HepG2 (cell line): ENCODE data around the gene DAB2IP. TPM values are rescaled to one million over a fixed set of nuclear protein-coding genes. Genes with fewer than 3 reads are reported as not detected.

Experiments used
- CEBPG ChIP-seq: IDR thresholded peaks from 2 replicates; pipeline ENCODE4 v1.6.1; 2016
- EZH2 ChIP-seq: conservative IDR thresholded peaks from 2 replicates; pipeline ENCODE4 v1.6.1; 2012; ENCODE audit warnings: mild to moderate bottlenecking, low read depth, low read length, moderate library complexity
- HDAC6 ChIP-seq: fragments of 200-600 bp; sonication (generic); IDR thresholded peaks from 2 replicates; pipeline ENCODE4 v1.7.0; 2017; ENCODE audit warnings: mild to moderate bottlenecking, antibody characterized with exemption, low read length, low read depth
- HNRNPH1 ChIP-seq: fragments of 200-400 bp; formaldehyde crosslinking; optimal IDR thresholded peaks from 2 replicates; pipeline ENCODE3; 2017; ENCODE audit warnings: mild to moderate bottlenecking, low read depth, low read length
- IRF2 ChIP-seq: IDR thresholded peaks from 2 replicates; pipeline ENCODE4 v1.6.1; 2018; ENCODE audit warnings: missing genetic modification reagents, missing compliant biosample characterization
- ISX ChIP-seq: sonication (generic); formaldehyde crosslinking; conservative IDR thresholded peaks from 2 replicates; pipeline ENCODE4 v1.5.0; 2020; ENCODE audit warnings: missing genetic modification reagents
- JARID2 ChIP-seq: sonication (generic); formaldehyde crosslinking; IDR thresholded peaks from 2 replicates; pipeline ENCODE4 v1.8.1; 2023; ENCODE audit warnings: missing genetic modification reagents, inconsistent platforms; ENCODE audit not compliant: insufficient replicate concordance
- MEIS1 ChIP-seq: sonication (generic); formaldehyde crosslinking; IDR thresholded peaks from 2 replicates; pipeline ENCODE4 v1.9.0; 2021; ENCODE audit warnings: mild to moderate bottlenecking, missing genetic modification reagents, moderate library complexity, borderline replicate concordance
- PITX1 ChIP-seq: sonication (generic); formaldehyde crosslinking; IDR thresholded peaks from 2 replicates; pipeline ENCODE4 v1.5.1; 2020; ENCODE audit warnings: mild to moderate bottlenecking, missing genetic modification reagents
- RBM39 ChIP-seq: fragments of 200-400 bp; formaldehyde crosslinking; IDR thresholded peaks from one replicate; pipeline ENCODE4 v1.6.1; 2018; ENCODE audit warnings: antibody characterized with exemption, mild to moderate bottlenecking, low read depth, low read length; ENCODE audit not compliant: poor library complexity, severe bottlenecking
- SCMH1 ChIP-seq: sonication (generic); formaldehyde crosslinking; IDR thresholded peaks from 2 replicates; pipeline ENCODE4 v1.9.0; 2021; ENCODE audit warnings: missing genetic modification reagents, mild to moderate bottlenecking, borderline replicate concordance
- SMC3 ChIP-seq: IDR thresholded peaks from 2 replicates; pipeline ENCODE4 v1.6.1; 2011; ENCODE audit warnings: low read length, improper control_type of control experiment
- THAP8 ChIP-seq: sonication (generic); formaldehyde crosslinking; IDR thresholded peaks from 2 replicates; pipeline ENCODE4 v1.5.1; 2020; ENCODE audit warnings: missing genetic modification reagents, mild to moderate bottlenecking, borderline replicate concordance
- U2AF2 ChIP-seq: fragments of 200-400 bp; formaldehyde crosslinking; IDR thresholded peaks from 2 replicates; pipeline ENCODE4 v1.6.1; 2017; ENCODE audit warnings: low read depth, mild to moderate bottlenecking, low read length
- ZBTB4 ChIP-seq: sonication (generic); formaldehyde crosslinking; IDR thresholded peaks from 2 replicates; pipeline ENCODE4 v1.4.0; 2020; ENCODE audit warnings: missing genetic modification reagents, mild to moderate bottlenecking, borderline replicate concordance
- ZFP82 ChIP-seq: sonication (generic); formaldehyde crosslinking; IDR thresholded peaks from 2 replicates; pipeline ENCODE4 v1.5.1; 2020; ENCODE audit warnings: mild to moderate bottlenecking, missing genetic modification reagents, borderline replicate concordance
- ZNF337 ChIP-seq: sonication (generic); formaldehyde crosslinking; IDR thresholded peaks from 2 replicates; pipeline ENCODE4 v1.5.1; 2020; ENCODE audit warnings: missing genetic modification reagents, low read depth, mild to moderate bottlenecking, borderline replicate concordance
- ZNF451 ChIP-seq: sonication (generic); formaldehyde crosslinking; IDR thresholded peaks from 2 replicates; pipeline ENCODE4 v1.5.0; 2020; ENCODE audit warnings: mild to moderate bottlenecking, missing genetic modification reagents
- ZNF790 ChIP-seq: sonication (generic); formaldehyde crosslinking; IDR thresholded peaks from 2 replicates; pipeline ENCODE4 v1.8.0; 2022; ENCODE audit warnings: missing genetic modification reagents, mild to moderate bottlenecking, borderline replicate concordance
- ZSCAN5A ChIP-seq: sonication (generic); formaldehyde crosslinking; IDR thresholded peaks from 2 replicates; pipeline ENCODE4 v1.8.0; 2022; ENCODE audit warnings: mild to moderate bottlenecking, missing genetic modification reagents, borderline replicate concordance
- ZUFSP ChIP-seq: sonication (generic); formaldehyde crosslinking; IDR thresholded peaks from 2 replicates; pipeline ENCODE4 v1.9.0; 2021; ENCODE audit warnings: missing genetic modification reagents, mild to moderate bottlenecking, borderline replicate concordance
- polyA plus RNA-seq, 8 experiments: library from polyadenylated mRNA; depleted of rRNA in 3 of 8; stranded (reverse) in 7 of 8; unstranded in 1 of 8; fragments of >200 nt; fragmentation: Illumina TruSeq in 4 of 8; extraction: Trizol in 4 of 8; gene quantifications; 2 replicates each; pipeline versions ENCODE4 v1.2.1 to v1.2.3, GENCODE V29; 2011 to 2016; ENCODE audit warnings: low read depth in 4 of 8, missing spikeins in 1 of 8, mixed read lengths in 1 of 8; ENCODE audit not compliant: insufficient read depth in 1 of 8
- total RNA-seq, 5 experiments: library from RNA; depleted of rRNA; stranded (reverse); fragments of >200 nt; fragmentation: Illumina TruSeq; extraction: Trizol; gene quantifications; 2 replicates each; pipeline ENCODE4 v1.2.3, GENCODE V29; 2016; ENCODE audit warnings: low read depth in 1 of 5

DAB2IP gene
- total and polyA plus RNA-seq, 2 of the 13 experiments (the other 11 are each of a cell fraction or from before 2014, with no cell fraction given): 25.3 to 37.9 TPM

GRCh38 chr9:121737481-121737931 lies 86.1 kb downstream of the DAB2IP start (continued):
- TF ChIP-seq ZNF337 (0 out of 2 replicates have a peak, but pooled peaks have one; percentile 28), JARID2 (CRISPR knock-in tag) (no peak), ZNF790 (CRISPR knock-in tag) (no peak), HNRNPH1 (no peak), ZFP82 (CRISPR knock-in tag) (no peak), IRF2 (CRISPR knock-in tag) (no peak), HDAC6 (no peak), ZUFSP (no peak), U2AF2 (no peak), EZH2 (no peak), ISX (CRISPR knock-in tag) (no peak), PITX1 (peak; percentile 7; the same call in 1 of the 2 replicates), SMC3 (no peak), ZSCAN5A (CRISPR knock-in tag) (0 out of 2 replicates have a peak, but pooled peaks have one; percentile 27), ZBTB4 (CRISPR knock-in tag) (no peak), ZNF451 (CRISPR knock-in tag) (no peak), SCMH1 (CRISPR knock-in tag) (no peak), MEIS1 (CRISPR knock-in tag) (0 out of 2 replicates have a peak, but pooled peaks have one; percentile 8), THAP8 (CRISPR knock-in tag) (no peak), CEBPG (CRISPR knock-in tag) (no peak), RBM39 (no peak)
